ENCODE results near the gene CC2D1A. TPM values are rescaled to one million over a fixed set of nuclear protein-coding genes. Genes with fewer than 3 reads are reported as not detected.

The CC2D1A gene
- total RNA-seq, 2 donors from 2014 or later: 39.4 to 44.7 TPM

DNA sequence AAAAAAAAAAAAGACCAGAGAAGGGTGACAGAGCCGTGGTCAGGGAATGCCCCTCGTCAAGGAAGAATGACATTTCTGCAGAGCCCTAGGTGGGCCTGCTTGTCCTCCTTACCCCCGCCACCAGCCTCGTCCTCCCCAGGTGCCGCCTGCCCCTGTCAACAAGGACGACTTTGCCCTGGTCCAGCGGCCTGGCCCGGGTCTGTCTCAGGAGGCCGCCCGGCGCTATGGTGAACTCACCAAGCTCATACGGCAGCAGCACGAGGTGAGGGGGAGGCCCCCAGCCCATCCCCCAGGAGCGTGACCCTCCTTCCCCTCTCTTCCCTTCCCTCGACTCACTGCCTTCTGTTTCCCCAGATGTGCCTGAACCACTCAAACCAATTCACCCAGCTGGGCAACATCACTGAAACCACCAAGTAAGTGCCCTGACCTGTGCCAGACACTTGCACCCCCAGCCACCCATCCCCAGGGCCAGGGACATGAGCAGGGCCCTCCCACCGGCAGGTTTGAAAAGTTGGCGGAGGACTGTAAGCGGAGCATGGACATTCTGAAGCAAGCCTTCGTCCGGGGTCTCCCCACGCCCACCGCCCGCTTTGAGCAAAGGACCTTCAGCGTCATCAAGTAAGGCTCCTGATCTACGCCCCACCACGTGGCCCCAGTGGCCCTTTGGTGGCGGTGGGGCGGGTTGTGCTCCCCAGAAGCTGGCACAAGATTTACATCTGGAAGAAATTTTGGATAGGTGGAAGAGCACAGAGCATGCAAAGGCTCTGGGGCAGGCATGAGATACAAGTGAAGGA, 17.4 kb downstream of the CC2D1A start:
- peaks cover 4% of the 10 kb centered on the region for H3K4me1 Mint-ChIP-seq (ENCODE audit: low read depth)
- no peak overlapping the region for H3K4me3 Mint-ChIP-seq
- no peaks in the 10 kb centered on the region for H3K27me3 Mint-ChIP-seq (ENCODE audit: low read depth)
- H3K9me3 Mint-ChIP-seq: peaks cover 0 to 3% of the 10 kb centered on the region in 2 donors
- H3K36me3 Mint-ChIP-seq (ENCODE audit: insufficient read depth in 2 of 2): peaks cover 12 to 31% of the 10 kb centered on the region in 2 donors
- H3K27ac Mint-ChIP-seq: no peak overlapping the region
- ATAC-seq (replicated peaks in 1 of 2) (no peak), DNase-seq (no peak)

DNA sequence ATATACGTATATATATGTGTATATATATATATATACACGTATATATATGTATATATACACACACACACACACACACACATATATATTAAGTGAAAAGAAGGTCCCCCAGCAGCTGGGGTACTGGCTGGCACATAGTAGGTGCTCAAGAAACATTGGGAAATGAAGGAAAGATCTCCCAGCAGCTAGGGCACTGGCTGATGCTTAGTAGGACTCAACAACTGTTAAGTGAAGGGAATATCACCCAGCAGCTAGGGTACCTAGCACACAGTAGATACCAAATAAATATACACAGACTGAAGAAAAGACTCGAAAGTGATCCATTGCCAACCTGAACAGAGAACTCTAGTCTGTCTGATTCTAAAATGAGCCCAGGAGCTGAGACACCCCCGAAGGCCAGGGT, 20.0 kb downstream of the CC2D1A start:
- peaks cover 0 to 2% of the 10 kb centered on the region in 2 donors for H3K9me3 Mint-ChIP-seq
- no peak overlapping the region for H3K27ac Mint-ChIP-seq
- ATAC-seq (replicated peaks in 1 of 2) (no peak), DNase-seq (no peak)
- no peak overlapping the region for H3K4me3 Mint-ChIP-seq
- no peaks in the 10 kb centered on the region for H3K27me3 Mint-ChIP-seq (ENCODE audit: low read depth)
- peaks cover 3% of the 10 kb centered on the region for H3K4me1 Mint-ChIP-seq (ENCODE audit: low read depth)
- peaks cover 11 to 24% of the 10 kb centered on the region in 2 donors for H3K36me3 Mint-ChIP-seq (ENCODE audit: insufficient read depth in 2 of 2)

DNA sequence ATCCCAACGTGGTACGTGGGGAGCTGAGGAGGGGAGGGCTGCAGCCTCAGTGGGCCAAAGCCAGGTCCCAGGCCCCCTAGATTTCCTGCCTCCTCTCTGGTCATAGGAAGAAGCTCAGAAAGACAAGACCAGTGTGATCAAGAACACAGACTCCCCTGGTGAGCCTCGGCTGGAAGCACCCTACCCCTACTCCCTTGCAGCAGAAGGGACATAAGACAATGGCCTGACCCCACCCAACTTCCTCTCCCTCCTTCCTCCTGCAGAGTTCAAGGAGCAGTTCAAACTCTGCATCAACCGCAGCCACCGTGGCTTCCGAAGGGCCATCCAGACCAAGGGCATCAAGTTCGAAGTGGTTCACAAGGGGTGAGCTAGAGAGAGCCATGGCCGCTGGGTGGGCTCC, 20.7 kb downstream of the CC2D1A start:
- Mint-ChIP-seq H3K4me1 (ENCODE audit: low read depth) (no peaks in the 10 kb centered on the region), H3K36me3 (ENCODE audit: insufficient read depth in 2 of 2) (peaks cover 9 to 19% of the 10 kb centered on the region in 2 donors), H3K27me3 (ENCODE audit: low read depth) (no peaks in the 10 kb centered on the region), H3K4me3 (no peak overlapping the region), H3K9me3 (no peaks in the 10 kb centered on the region), H3K27ac (no peak overlapping the region)
- ATAC-seq (replicated peaks in 1 of 2) (no peak), DNase-seq (no peak)

DNA sequence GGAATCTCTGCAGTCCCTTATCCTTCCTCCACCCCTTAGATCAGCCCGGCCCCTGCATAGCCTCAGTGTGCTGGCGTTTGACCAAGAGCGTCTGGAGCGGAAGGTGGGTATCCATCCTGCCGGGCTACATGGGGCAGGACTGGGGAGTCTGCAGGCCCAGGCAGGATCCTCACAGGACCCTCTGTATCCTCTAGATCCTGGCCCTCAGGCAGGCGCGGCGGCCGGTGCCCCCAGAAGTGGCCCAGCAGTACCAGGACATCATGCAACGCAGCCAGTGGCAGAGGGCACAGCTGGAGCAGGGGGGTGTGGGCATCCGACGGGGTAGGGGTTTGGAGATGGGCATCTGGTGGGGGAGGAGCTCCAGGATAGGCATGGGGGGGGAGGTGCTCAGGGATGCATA, 23.3 kb downstream of the CC2D1A start:
- H3K9me3 Mint-ChIP-seq: no peaks in the 10 kb centered on the region
- H3K27ac Mint-ChIP-seq: no peak overlapping the region
- ATAC-seq (replicated peaks in 1 of 2): no peak
- no peaks in the 10 kb centered on the region for H3K27me3 Mint-ChIP-seq (ENCODE audit: low read depth)
- H3K4me3 Mint-ChIP-seq: no peak overlapping the region
- no peak for DNase-seq
- H3K36me3 Mint-ChIP-seq (ENCODE audit: insufficient read depth in 2 of 2): peaks cover 2 to 5% of the 10 kb centered on the region in 2 donors
- peaks cover 1% of the 10 kb centered on the region for H3K4me1 Mint-ChIP-seq (ENCODE audit: low read depth)

DNA sequence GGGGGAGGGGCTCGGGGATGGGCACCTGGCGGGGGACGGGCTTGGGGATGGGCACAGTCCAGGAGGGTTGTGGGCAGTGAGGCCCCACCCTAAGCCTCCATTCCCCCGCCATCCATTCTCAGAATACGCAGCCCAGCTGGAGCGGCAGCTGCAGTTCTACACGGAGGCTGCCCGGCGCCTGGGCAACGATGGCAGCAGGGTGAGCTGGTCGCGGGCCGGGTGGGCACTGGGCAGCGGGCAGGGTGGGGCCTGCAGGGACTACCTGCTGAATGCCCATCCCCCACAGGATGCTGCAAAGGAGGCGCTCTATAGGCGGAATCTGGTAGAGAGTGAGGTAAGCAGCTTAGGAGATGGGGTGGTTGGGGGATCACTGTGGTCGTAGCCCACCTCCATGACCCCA, 24.0 kb downstream of the CC2D1A start:
- Mint-ChIP-seq H3K9me3 (no peaks in the 10 kb centered on the region), H3K4me3 (no peak overlapping the region), H3K27ac (no peak overlapping the region), H3K27me3 (ENCODE audit: low read depth) (no peaks in the 10 kb centered on the region), H3K36me3 (ENCODE audit: insufficient read depth in 2 of 2) (peaks cover 2 to 3% of the 10 kb centered on the region in 2 donors), H3K4me1 (ENCODE audit: low read depth) (peaks cover 7% of the 10 kb centered on the region)
- no peak for DNase-seq
- ATAC-seq (replicated peaks in 1 of 2): no peak

DNA sequence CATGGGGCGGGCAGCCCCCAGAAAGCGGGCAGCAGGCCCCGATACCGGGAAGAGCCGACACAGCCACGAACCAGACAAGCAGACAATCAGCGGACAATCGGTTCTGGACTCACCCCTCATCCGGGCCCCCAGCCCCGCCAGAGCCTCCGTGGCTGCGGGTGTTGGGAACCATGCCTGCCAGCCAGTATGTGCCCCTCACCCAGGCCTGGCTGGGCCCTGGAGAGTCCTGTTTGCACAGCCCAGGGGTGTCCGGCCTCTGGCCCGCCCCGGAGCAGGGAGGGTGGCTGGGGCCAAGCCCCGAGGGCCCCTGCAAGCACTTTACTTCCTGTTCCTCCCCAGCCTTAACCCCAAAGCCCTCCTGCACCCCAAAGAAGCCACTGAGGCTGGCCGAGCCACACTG, 24.4 kb downstream of the CC2D1A start:
- no peak overlapping the region for H3K4me3 Mint-ChIP-seq
- DNase-seq (no peak), ATAC-seq (replicated peaks in 1 of 2) (no peak)
- H3K27me3 Mint-ChIP-seq (ENCODE audit: low read depth): no peaks in the 10 kb centered on the region
- H3K4me1 Mint-ChIP-seq (ENCODE audit: low read depth): peaks cover 7% of the 10 kb centered on the region
- H3K36me3 Mint-ChIP-seq (ENCODE audit: insufficient read depth in 2 of 2): peaks cover 2% of the 10 kb centered on the region in 2 donors
- no peaks in the 10 kb centered on the region for H3K9me3 Mint-ChIP-seq
- H3K27ac Mint-ChIP-seq: no peak overlapping the region

DNA sequence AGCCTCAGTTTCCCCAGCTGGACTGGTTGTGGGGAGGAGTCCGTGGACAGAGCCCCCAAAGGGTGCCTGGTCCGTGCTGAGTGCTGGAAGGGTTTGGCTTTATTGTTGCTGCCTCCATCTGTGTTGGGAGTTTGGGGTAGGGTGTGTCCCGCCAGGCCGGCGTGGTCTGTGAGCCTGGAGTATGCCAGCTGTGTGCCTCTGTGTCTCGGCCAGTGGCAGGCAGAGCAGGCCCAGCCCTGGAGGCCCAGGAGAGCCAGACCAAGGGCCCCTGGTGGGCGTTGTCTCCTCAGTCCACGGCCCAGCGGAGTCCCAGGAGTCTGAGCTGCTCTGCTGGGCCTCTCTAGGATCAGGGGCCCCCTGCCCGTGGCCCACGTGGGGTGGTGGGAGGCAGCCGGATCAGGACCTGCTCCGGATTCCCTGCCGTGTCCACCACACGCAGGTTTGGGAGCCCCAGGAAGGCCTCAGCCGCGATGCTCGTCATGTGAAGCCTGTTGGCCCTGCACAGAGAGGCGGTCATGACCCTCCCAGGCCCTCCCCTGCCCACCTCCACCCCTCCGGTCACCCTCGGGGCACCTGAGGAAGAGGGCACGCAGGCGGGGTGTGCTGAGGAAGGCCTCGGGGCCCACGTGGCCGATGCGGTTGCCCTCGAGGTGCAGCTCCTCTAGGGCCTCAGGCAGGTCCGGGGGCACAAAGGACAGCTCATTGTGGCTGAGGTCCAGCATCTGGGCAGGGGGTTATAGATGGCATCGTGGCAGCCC, 25.6 kb downstream of the CC2D1A start:
- Mint-ChIP-seq H3K27me3 (ENCODE audit: low read depth) (no peaks in the 10 kb centered on the region), H3K4me1 (ENCODE audit: low read depth) (peaks cover 7% of the 10 kb centered on the region), H3K4me3 (no peak overlapping the region), H3K27ac (no peak overlapping the region), H3K9me3 (no peaks in the 10 kb centered on the region), H3K36me3 (ENCODE audit: insufficient read depth in 2 of 2) (peaks cover 0 to 2% of the 10 kb centered on the region in 2 donors)
- ATAC-seq (replicated peaks in 1 of 2) (no peak), DNase-seq (no peak)

DNA sequence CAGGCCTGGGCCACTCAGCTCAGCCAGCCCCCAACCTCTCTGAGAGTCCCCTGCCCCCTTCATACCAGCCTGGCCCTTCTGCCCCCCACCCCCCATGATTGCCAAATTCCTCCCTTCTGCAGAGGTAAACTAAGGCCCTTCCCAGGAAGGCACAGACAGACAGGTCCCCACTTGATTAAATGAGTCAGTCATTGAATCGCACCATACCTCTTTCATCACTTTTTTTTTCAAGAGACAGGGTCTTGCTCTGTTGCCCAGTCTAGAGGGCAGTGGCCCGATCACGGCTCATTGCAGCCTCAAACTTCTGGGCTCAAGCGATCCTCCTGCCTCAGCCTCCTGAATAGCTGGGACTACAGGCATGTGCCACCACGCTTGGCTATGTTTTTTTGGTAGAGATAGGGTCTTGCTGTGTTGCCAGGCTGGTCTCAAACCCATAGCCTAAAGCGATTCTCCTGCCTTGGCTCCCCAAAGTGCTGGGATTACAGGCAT, 26.2 kb downstream of the CC2D1A start:
- Mint-ChIP-seq H3K27me3 (ENCODE audit: low read depth) (peaks cover 1% of the 10 kb centered on the region), H3K27ac (no peak overlapping the region), H3K36me3 (ENCODE audit: insufficient read depth in 2 of 2) (peaks cover 0 to 2% of the 10 kb centered on the region in 2 donors), H3K9me3 (no peaks in the 10 kb centered on the region), H3K4me3 (no peak overlapping the region), H3K4me1 (ENCODE audit: low read depth) (peaks cover 7% of the 10 kb centered on the region)
- DNase-seq (no peak), ATAC-seq (replicated peaks in 1 of 2) (no peak)

DNA sequence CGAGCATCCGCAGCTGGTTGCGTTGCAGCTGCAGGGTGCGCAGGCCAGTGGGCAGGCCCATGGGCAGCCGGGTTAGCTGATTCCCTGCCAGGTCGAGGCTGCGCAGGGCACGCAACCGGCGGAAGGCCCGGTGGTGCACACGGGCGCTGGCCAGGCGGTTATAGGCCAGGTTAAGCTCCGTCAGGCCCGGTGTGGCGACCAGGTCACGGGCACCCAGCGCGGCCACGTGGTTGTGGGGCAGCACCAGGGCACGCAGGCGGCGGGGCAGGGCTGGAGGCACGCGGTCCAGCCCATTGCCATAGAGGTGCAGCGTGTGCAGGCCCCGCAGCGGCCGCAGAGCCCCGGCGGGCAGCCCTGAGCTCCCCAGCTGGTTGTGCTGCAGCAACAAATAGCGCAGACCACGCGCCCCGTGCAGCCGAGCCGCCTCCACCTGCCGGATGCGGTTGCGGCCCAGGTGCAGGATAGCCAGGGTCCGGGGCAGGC, 27.0 kb downstream of the CC2D1A start:
- no peaks in the 10 kb centered on the region for H3K9me3 Mint-ChIP-seq
- no peak for DNase-seq
- no peak overlapping the region for H3K27ac Mint-ChIP-seq
- H3K4me3 Mint-ChIP-seq: no peak overlapping the region
- peaks cover 7% of the 10 kb centered on the region for H3K27me3 Mint-ChIP-seq (ENCODE audit: low read depth)
- ATAC-seq (replicated peaks in 1 of 2): no peak
- peaks cover 0 to 2% of the 10 kb centered on the region in 2 donors for H3K36me3 Mint-ChIP-seq (ENCODE audit: insufficient read depth in 2 of 2)
- H3K4me1 Mint-ChIP-seq (ENCODE audit: low read depth): peaks cover 7% of the 10 kb centered on the region

DNA sequence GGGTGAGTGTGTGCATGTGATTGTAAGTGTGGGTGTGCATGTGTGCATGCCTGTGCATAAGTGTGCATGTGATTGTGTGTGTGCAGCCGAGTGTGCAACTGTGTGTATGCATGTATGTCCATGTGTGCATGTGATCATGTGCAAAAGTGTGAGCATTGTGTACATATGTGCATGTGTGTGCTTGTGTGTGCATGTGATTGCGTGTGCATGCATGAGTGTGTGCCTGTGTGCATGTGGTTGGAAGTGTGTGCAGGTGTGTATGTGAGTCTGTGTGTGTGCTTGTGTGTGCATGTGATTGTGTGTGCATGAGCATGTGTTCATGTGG, 28.7 kb downstream of the CC2D1A start:
- peaks cover 7% of the 10 kb centered on the region for H3K27me3 Mint-ChIP-seq (ENCODE audit: low read depth)

DNA sequence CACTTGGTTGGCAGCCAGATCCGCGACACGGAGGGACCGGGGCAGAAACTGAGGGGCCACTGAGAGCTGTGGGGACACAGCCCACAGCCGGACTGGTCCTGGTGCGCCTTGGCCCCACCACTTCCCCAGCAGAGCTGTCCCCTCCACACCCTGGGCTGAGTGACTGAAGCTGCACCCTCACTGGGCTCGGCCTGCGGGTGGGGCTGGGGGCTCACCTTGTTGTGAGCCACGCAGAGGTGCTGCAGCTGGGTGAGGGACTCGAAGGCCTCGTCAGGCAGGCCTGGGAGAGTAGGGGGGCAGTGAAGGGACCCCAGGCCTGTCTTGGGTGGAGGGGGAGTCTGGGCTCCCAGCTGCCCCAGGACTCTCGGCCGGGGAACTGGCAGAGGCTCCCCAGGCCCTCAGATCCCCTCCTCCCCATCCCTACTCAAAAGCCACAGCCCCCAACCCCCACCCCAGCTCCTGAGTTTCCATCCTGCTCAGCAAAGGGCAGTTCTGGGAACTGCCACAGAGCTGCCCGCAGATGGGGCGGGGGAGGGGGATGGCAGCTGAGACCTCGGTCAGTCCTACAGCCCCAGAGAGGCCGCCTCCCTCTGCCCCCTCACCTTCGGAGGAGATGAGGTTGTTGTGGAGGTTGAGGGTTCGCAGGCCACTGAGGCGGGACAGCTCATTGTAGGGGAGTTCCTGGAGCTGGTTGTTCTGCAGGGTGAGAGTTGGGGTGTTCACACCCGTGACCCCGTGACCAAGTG, 29.9 kb downstream of the CC2D1A start:
- H3K36me3 Mint-ChIP-seq (ENCODE audit: insufficient read depth in 2 of 2): no peaks in the 10 kb centered on the region
- no peak overlapping the region for H3K27ac Mint-ChIP-seq
- no peak for DNase-seq

More for the DNA sequence above, 28.7 kb downstream of the CC2D1A start:
- H3K9me3 Mint-ChIP-seq: no peaks in the 10 kb centered on the region
- no peaks in the 10 kb centered on the region for H3K36me3 Mint-ChIP-seq (ENCODE audit: insufficient read depth in 2 of 2)
- DNase-seq: no peak
- H3K4me3 Mint-ChIP-seq: no peak overlapping the region
- ATAC-seq (replicated peaks in 1 of 2): no peak
- peaks cover 7% of the 10 kb centered on the region for H3K4me1 Mint-ChIP-seq (ENCODE audit: low read depth)
- H3K27ac Mint-ChIP-seq: no peak overlapping the region

DNA sequence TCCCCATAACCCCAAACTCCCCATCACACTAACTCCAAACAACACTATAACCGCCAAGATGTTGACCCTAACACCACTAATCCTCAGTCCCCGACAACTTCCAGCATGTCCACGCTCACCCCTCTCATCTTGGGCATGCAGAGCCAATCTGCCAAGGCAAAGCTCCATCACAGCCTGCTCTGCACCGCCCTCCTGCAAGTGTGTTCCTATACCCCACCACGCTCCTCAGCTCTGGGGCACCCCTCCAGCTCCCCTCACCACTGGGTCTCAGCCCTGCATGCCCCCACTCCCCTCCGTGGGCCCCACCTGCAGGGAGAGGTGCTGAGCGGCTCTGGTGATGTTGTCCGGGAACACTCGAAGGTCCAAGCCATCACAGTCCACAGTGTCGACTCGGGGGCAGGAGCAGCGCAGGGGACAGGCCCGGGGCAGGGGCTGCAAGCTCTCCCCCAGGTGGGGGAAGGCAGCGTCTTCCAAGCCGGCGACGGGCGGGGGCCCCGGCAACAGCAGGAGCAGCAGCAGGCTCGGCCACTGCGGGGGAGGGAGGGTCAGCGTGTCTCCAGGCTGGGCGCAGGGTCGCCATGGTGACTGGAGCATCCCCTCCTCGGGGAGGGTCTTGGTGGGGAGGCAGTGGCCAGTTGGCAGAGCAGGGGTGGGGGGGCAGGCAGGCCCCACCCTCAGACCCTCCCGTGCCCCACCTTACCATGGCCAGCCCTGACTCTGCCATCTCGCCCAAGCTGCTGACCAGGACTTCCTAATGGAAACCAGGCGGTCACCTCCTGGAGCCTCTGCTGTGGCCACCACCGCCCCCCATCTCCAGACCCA, 31.7 kb downstream of the CC2D1A start:
- no peaks in the 10 kb centered on the region for H3K9me3 Mint-ChIP-seq
- no peak for ATAC-seq (replicated peaks in 1 of 2)
- no peak overlapping the region for H3K4me3 Mint-ChIP-seq
- H3K36me3 Mint-ChIP-seq (ENCODE audit: insufficient read depth in 2 of 2): no peaks in the 10 kb centered on the region
- H3K4me1 Mint-ChIP-seq (ENCODE audit: low read depth): peaks cover 7% of the 10 kb centered on the region
- no peak for DNase-seq
- H3K27me3 Mint-ChIP-seq (ENCODE audit: low read depth): peaks cover 7% of the 10 kb centered on the region
- no peak overlapping the region for H3K27ac Mint-ChIP-seq

More for the DNA sequence above, 29.9 kb downstream of the CC2D1A start:
- Mint-ChIP-seq H3K4me3 (no peak overlapping the region), H3K27me3 (ENCODE audit: low read depth) (peaks cover 7% of the 10 kb centered on the region), H3K9me3 (no peaks in the 10 kb centered on the region), H3K4me1 (ENCODE audit: low read depth) (peaks cover 7% of the 10 kb centered on the region)
- ATAC-seq (replicated peaks in 1 of 2): no peak

Data from activated T-cell treated with anti-CD3 and anti-CD28 coated beads, Interleukin-2, amount 50 U/mL, for 72 hours (primary cell).